Activated CD8-positive, alpha-beta memory T cell treated with anti-CD3 and anti-CD28 coated beads for 4 hours (primary cell): ENCODE results near the gene DLX1.

Experiments
- DNase-seq, 2 donors: peaks; one replicate each; pipeline ENCODE4 v3.0.0-alpha.2; 2020; ENCODE audit warnings: low read depth in 2 of 2

Gene DLX1

GRCh38 chr2:172087207-172087779, 2.0 kb downstream of the DLX1 start:
- DNase-seq = no peak

GRCh38 chr2:172087780-172088244, 2.5 kb downstream of the DLX1 start:
- DNase-seq = no peak

GRCh38 chr2:172088245-172089004, 3.1 kb downstream of the DLX1 start:
- no peak for DNase-seq

GRCh38 chr2:172089005-172089504, 3.7 kb downstream of the DLX1 start:
- DNase-seq = no peak

GRCh38 chr2:172089633-172090032, 4.3 kb downstream of the DLX1 start:
- DNase-seq = no peak

- no peak for DNase-seq
These were observed 5.0 kb downstream of the DLX1 start for GRCh38 chr2:172090044-172090961.

GRCh38 chr2:172091000-172091641, 5.8 kb downstream of the DLX1 start:
- DNase-seq = no peak

- no peak for DNase-seq
These were observed 6.7 kb downstream of the DLX1 start for GRCh38 chr2:172091761-172092566.

GRCh38 chr2:172092716-172093415, 7.6 kb downstream of the DLX1 start:
- no peak for DNase-seq

- no peak for DNase-seq
These were observed 8.3 kb downstream of the DLX1 start for GRCh38 chr2:172093416-172094293.

- DNase-seq = no peak
These were observed 9.2 kb downstream of the DLX1 start for GRCh38 chr2:172094294-172095145.

- peak; percentile 58 to 59 for DNase-seq
These were observed 10.0 kb downstream of the DLX1 start for GRCh38 chr2:172095146-172095904.

GRCh38 chr2:172095905-172096625, 10.8 kb downstream of the DLX1 start:
- DNase-seq = no peak

- DNase-seq = no peak
These were observed 11.6 kb downstream of the DLX1 start for GRCh38 chr2:172096626-172097547.

GRCh38 chr2:172097557-172098131, 12.3 kb downstream of the DLX1 start:
- no peak for DNase-seq
